Activated CD4-positive, alpha-beta memory T cell treated with anti-CD3 and anti-CD28 coated beads for 36 hours (primary cell): ENCODE results near the gene MIPOL1. TPM values are rescaled to one million over a fixed set of nuclear protein-coding genes. Genes with fewer than 3 reads are reported as not detected.
"Not testable (repeated sequence)": the region's sequence is repeated elsewhere in the genome, so short reads cannot be mapped to it uniquely, and the experiment has no call there.

Source experiments
- CTCF ChIA-PET: fragments of 350-600 bp; sonication (Branson Sonifier 250); formaldehyde crosslinking; loops from one replicate; lab custom pipeline; 2021; ENCODE audit warnings: antibody characterized with exemption, inconsistent platforms; lab: Charles Lee
- POLR2A ChIA-PET: fragments of 350-600 bp; sonication (Branson Sonifier 250); formaldehyde crosslinking; loops from one replicate; lab custom pipeline; 2021; ENCODE audit warnings: antibody characterized with exemption; lab: Charles Lee
- DNase-seq: peaks from one replicate; pipeline ENCODE4 v3.0.0-alpha.2; 2020
- H3K27ac Mint-ChIP-seq: one replicate; pipeline ENCODE4 v1.8.0; 2021; ENCODE audit warnings: mixed read lengths
- H3K27me3 Mint-ChIP-seq: one replicate; pipeline ENCODE4 v1.8.0; 2021; ENCODE audit warnings: mixed read lengths
- H3K36me3 Mint-ChIP-seq: one replicate; pipeline ENCODE4 v1.8.0; 2021; ENCODE audit warnings: mixed read lengths
- H3K4me1 Mint-ChIP-seq: one replicate; pipeline ENCODE4 v1.8.0; 2021; ENCODE audit warnings: low read depth, mixed read lengths
- H3K4me3 Mint-ChIP-seq: one replicate; pipeline ENCODE4 v1.8.0; 2021; ENCODE audit warnings: mild to moderate bottlenecking, mixed read lengths
- H3K9me3 Mint-ChIP-seq: one replicate; pipeline ENCODE4 v1.8.0; 2021; ENCODE audit warnings: mixed read lengths
- intact Hi-C: fragments of 100-400 bp; cut with micrococcal nuclease; formaldehyde crosslinking; loops from one replicate; pipeline ENCODE4 v1.15.1; 2023
- total RNA-seq, 2 experiments: library from RNA; stranded (reverse); gene quantifications; one replicate each; pipeline ENCODE4 v1.2.3, GENCODE V29; 2021

The MIPOL1 gene
- total RNA-seq, 2 experiments from 2014 or later, result 0.14 to 0.51 TPM

- ChIA-PET POLR2A (no interaction called here), CTCF (no interaction called here)
- Mint-ChIP-seq H3K4me1 (peaks cover 15% of the 10 kb centered on the region), H3K9me3 (no peaks in the 10 kb centered on the region), H3K4me3 (no peak overlapping the region), H3K27me3 (peaks cover 15% of the 10 kb centered on the region), H3K36me3 (no peaks in the 10 kb centered on the region), H3K27ac (no peak overlapping the region)
- DNase-seq, result no peak
- intact Hi-C loops, result no loop called here
Measured at GRCh38 chr14:37195327-37195726, 2.4 kb upstream of the MIPOL1 start.

GRCh38 chr14:37196604-37197420 lies 925 bp upstream of the MIPOL1 start:
- Mint-ChIP-seq H3K4me1 (peaks cover 15% of the 10 kb centered on the region), H3K27me3 (peaks cover 15% of the 10 kb centered on the region), H3K4me3 (no peak overlapping the region), H3K36me3 (no peaks in the 10 kb centered on the region), H3K9me3 (no peaks in the 10 kb centered on the region), H3K27ac (no peak overlapping the region)
- CTCF ChIA-PET, result no interaction called here
- POLR2A ChIA-PET, result no interaction called here
- DNase-seq, result no peak
- intact Hi-C loops, result no loop called here

- intact Hi-C loops, result no loop called here
- H3K27me3 Mint-ChIP-seq, result peaks cover 15% of the 10 kb centered on the region
- H3K9me3 Mint-ChIP-seq, result no peaks in the 10 kb centered on the region
- POLR2A ChIA-PET, result no interaction called here
- no peak for DNase-seq
- peak overlapping the region; percentile 60 for H3K4me3 Mint-ChIP-seq
- peaks cover 15% of the 10 kb centered on the region for H3K4me1 Mint-ChIP-seq
- no peaks in the 10 kb centered on the region for H3K36me3 Mint-ChIP-seq
- H3K27ac Mint-ChIP-seq, result no peak overlapping the region
- CTCF ChIA-PET, result no interaction called here
Measured at GRCh38 chr14:37198273-37198598, 499 bp downstream of the MIPOL1 start.

GRCh38 chr14:37198907-37199306 lies 1.2 kb downstream of the MIPOL1 start:
- H3K36me3 Mint-ChIP-seq, result no peaks in the 10 kb centered on the region
- H3K9me3 Mint-ChIP-seq, result no peaks in the 10 kb centered on the region
- ChIA-PET CTCF (no interaction called here), POLR2A (no interaction called here)
- no peak overlapping the region for H3K27ac Mint-ChIP-seq
- intact Hi-C loops, result no loop called here
- H3K4me3 Mint-ChIP-seq, result no peak overlapping the region
- peaks cover 15% of the 10 kb centered on the region for H3K4me1 Mint-ChIP-seq
- DNase-seq, result no peak
- peaks cover 15% of the 10 kb centered on the region for H3K27me3 Mint-ChIP-seq

- ChIA-PET CTCF (no interaction called here), POLR2A (no interaction called here)
- Mint-ChIP-seq H3K36me3 (no peaks in the 10 kb centered on the region), H3K27me3 (peaks cover 13% of the 10 kb centered on the region), H3K9me3 (peaks cover 14% of the 10 kb centered on the region), H3K27ac (no peak overlapping the region), H3K4me3 (no peak overlapping the region), H3K4me1 (peaks cover 15% of the 10 kb centered on the region)
- DNase-seq, result no peak
- intact Hi-C loops, result no loop called here
Measured at GRCh38 chr14:37201724-37202123, 4.0 kb downstream of the MIPOL1 start.

- peaks cover 12% of the 10 kb centered on the region for H3K4me1 Mint-ChIP-seq
- H3K27ac Mint-ChIP-seq, result no peak overlapping the region
- no peaks in the 10 kb centered on the region for H3K36me3 Mint-ChIP-seq
- H3K9me3 Mint-ChIP-seq, result peaks cover 18% of the 10 kb centered on the region
- POLR2A ChIA-PET, result no interaction called here
- no peak overlapping the region for H3K4me3 Mint-ChIP-seq
- no peak for DNase-seq
- intact Hi-C loops, result no loop called here
- CTCF ChIA-PET, result no interaction called here
- H3K27me3 Mint-ChIP-seq, result peaks cover 10% of the 10 kb centered on the region
Measured at GRCh38 chr14:37202265-37202664, 4.5 kb downstream of the MIPOL1 start.

- peaks cover 8% of the 10 kb centered on the region for H3K4me1 Mint-ChIP-seq
- peaks cover 18% of the 10 kb centered on the region for H3K9me3 Mint-ChIP-seq
- no peak for DNase-seq
- no peaks in the 10 kb centered on the region for H3K36me3 Mint-ChIP-seq
- intact Hi-C loops, result no loop called here
- H3K27me3 Mint-ChIP-seq, result peaks cover 7% of the 10 kb centered on the region
- no peak overlapping the region for H3K4me3 Mint-ChIP-seq
- ChIA-PET POLR2A (no interaction called here), CTCF (no interaction called here)
- H3K27ac Mint-ChIP-seq, result no peak overlapping the region
Measured at GRCh38 chr14:37202812-37203211, 5.1 kb downstream of the MIPOL1 start.

- ChIA-PET POLR2A (no interaction called here), CTCF (no interaction called here)
- no peak for DNase-seq
- Mint-ChIP-seq H3K4me3 (no peak overlapping the region), H3K36me3 (no peaks in the 10 kb centered on the region), H3K27me3 (peaks cover 2% of the 10 kb centered on the region), H3K4me1 (peaks cover 2% of the 10 kb centered on the region), H3K27ac (no peak overlapping the region), H3K9me3 (peaks cover 18% of the 10 kb centered on the region)
- intact Hi-C loops, result no loop called here
Measured at GRCh38 chr14:37203423-37203822, 5.7 kb downstream of the MIPOL1 start.

- CTCF ChIA-PET, H3K4me1 Mint-ChIP-seq, H3K36me3 Mint-ChIP-seq, H3K27ac Mint-ChIP-seq, intact Hi-C loops, H3K27me3 Mint-ChIP-seq, DNase-seq, H3K4me3 Mint-ChIP-seq: not testable (repeated sequence)
- H3K9me3 Mint-ChIP-seq, result peaks cover 18% of the 10 kb centered on the region
- POLR2A ChIA-PET, result interaction anchor here (0.5 kb wide), 1 partner anchor 175 kb away, joined by 4 read pairs; no protein-coding TSS in a partner anchor
Measured at GRCh38 chr14:37205623-37206605, 8.2 kb downstream of the MIPOL1 start.

- DNase-seq, H3K27ac Mint-ChIP-seq, CTCF ChIA-PET, intact Hi-C loops, H3K4me3 Mint-ChIP-seq, H3K4me1 Mint-ChIP-seq, H3K36me3 Mint-ChIP-seq, H3K27me3 Mint-ChIP-seq, POLR2A ChIA-PET: not testable (repeated sequence)
- H3K9me3 Mint-ChIP-seq, result peaks cover 18% of the 10 kb centered on the region
Measured at GRCh38 chr14:37209617-37210016, 11.9 kb downstream of the MIPOL1 start.

GRCh38 chr14:37210448-37210847 lies 12.7 kb downstream of the MIPOL1 start:
- CTCF ChIA-PET, result no interaction called here
- no peaks in the 10 kb centered on the region for H3K4me1 Mint-ChIP-seq
- H3K9me3 Mint-ChIP-seq, result peaks cover 17% of the 10 kb centered on the region
- H3K4me3 Mint-ChIP-seq, result no peak overlapping the region
- DNase-seq, result no peak
- H3K27me3 Mint-ChIP-seq, result peaks cover 5% of the 10 kb centered on the region
- POLR2A ChIA-PET, result no interaction called here
- H3K36me3 Mint-ChIP-seq, result no peaks in the 10 kb centered on the region
- H3K27ac Mint-ChIP-seq, result no peak overlapping the region
- intact Hi-C loops, result no loop called here

GRCh38 chr14:37213016-37213415 lies 15.3 kb downstream of the MIPOL1 start:
- POLR2A ChIA-PET, result no interaction called here
- H3K9me3 Mint-ChIP-seq, result no peaks in the 10 kb centered on the region
- CTCF ChIA-PET, result no interaction called here
- no peaks in the 10 kb centered on the region for H3K36me3 Mint-ChIP-seq
- H3K27me3 Mint-ChIP-seq, result peaks cover 5% of the 10 kb centered on the region
- no peak for DNase-seq
- no peak overlapping the region for H3K4me3 Mint-ChIP-seq
- H3K4me1 Mint-ChIP-seq, result no peaks in the 10 kb centered on the region
- intact Hi-C loops, result no loop called here
- no peak overlapping the region for H3K27ac Mint-ChIP-seq
